ENCODE measurements around the gene PDCD4.

DNA sequence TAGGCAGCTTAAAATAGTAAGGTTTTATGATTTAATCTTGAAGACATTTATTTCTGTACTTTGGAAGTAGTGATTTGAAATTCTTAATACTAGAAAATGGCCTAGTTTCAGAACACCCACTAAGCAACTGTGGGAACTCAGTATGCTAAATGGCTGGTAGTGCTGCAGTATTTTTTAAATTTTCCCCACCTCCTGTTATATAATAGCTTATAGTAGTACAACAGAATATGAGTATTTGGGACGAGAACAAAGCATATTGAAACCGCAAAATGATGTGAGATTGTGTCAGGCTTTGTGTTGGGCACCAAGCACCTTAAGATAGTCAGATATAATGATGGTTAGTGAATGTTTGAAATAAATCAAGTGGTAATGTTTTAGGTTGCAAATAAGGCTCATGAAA lies 55.7 kb downstream of the PDCD4 start:
- TF ChIP-seq POLR2AphosphoS5 (IDR thresholded peaks at IDR 0.05; ENCODE audit: low read depth, low read length), result no peak
- no peak for TF ChIP-seq REST (IDR thresholded peaks at IDR 0.05; ENCODE audit: low read depth, low read length)
- TF ChIP-seq CTCF (IDR thresholded peaks at IDR 0.05), result no peak
- no peak for TF ChIP-seq YY1 (IDR thresholded peaks at IDR 0.05; ENCODE audit: low read depth)
- TF ChIP-seq EP300 (IDR thresholded peaks at IDR 0.05; ENCODE audit: borderline replicate concordance in 1 of 2, low read depth in 1 of 2, low read length in 1 of 2), result no peak
- TF ChIP-seq RFX5 (IDR thresholded peaks at IDR 0.05; ENCODE audit: low read length), result no peak
- TF ChIP-seq IRF3 (IDR thresholded peaks at IDR 0.05; ENCODE audit: low read depth, low read length), result no peak
- TF ChIP-seq USF1 (IDR thresholded peaks at IDR 0.05; ENCODE audit: borderline replicate concordance, low read depth), result no peak
- TF ChIP-seq JUND (IDR thresholded peaks at IDR 0.05), result no peak
- TF ChIP-seq PBX3 (IDR thresholded peaks at IDR 0.05), result no peak
- no peak for TF ChIP-seq FOXJ3 (CRISPR knock-in tag; IDR thresholded peaks at IDR 0.05)

Data from SK-N-SH (cell line).